ENCODE measurements around the gene QRICH2. TPM values are rescaled to one million over a fixed set of nuclear protein-coding genes. Genes with fewer than 3 reads are reported as not detected.

Gene QRICH2
- total and polyA plus RNA-seq, 2 donors from 2014 or later: 2.0 to 2.5 TPM

DNA sequence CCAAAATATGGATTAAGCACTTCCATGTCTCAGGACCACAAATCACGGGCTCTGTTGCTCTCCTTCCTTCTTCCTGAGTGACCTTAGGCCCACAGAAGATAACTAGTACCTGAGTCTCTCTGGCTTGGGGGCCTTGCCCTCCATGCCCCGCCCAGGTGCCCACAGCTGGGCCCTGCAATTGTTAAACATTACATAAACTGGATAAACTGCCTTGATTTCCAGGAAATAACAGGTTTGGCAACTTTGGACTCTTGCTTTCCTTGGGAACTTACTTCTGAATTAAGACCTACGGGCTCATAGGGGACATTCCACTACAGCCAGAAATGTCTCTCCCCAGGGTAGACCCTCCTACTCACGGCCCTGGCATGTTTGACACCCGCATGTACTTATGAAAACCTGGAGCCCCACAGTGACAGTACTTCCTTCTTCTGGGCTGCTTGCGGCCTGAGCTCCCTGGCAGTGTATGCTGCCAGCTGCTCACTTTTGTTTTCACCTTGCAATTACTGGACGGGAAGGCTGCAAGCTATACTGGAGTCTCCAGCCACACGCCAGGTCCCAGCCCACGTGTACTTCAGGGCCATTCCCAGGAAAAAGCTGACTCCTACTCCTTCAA lies 45.2 kb downstream of the QRICH2 start:
- DNase-seq: peak in 4 of 5 donors; percentile 69 to 91 (median 84)
- Histone ChIP-seq H3K27me3 (ENCODE audit: control insufficient read depth, insufficient read depth, low read length) (no peaks in the 10 kb centered on the region), H3K9ac (ENCODE audit: low read length in 3 of 3) (peak overlapping the region in 1 of 3 donors; percentile 10), H3K9me3 (ENCODE audit: control insufficient read depth in 2 of 3, insufficient read depth in 1 of 3, low read length in 3 of 3) (no peaks in the 10 kb centered on the region), H3K4me3 (ENCODE audit: low read length in 3 of 3) (peak overlapping the region in 1 of 3 donors; percentile 28), H3K27ac (ENCODE audit: low read depth in 2 of 2, low read length in 2 of 2) (peak overlapping the region; percentile 63 to 76), H3K4me1 (ENCODE audit: control insufficient read depth in 2 of 3, insufficient read depth in 2 of 3, low read depth in 1 of 3, low read length in 3 of 3) (peaks cover 9 to 30% (median 25%) of the 10 kb centered on the region in 3 donors), H3K36me3 (ENCODE audit: control insufficient read depth in 2 of 3, insufficient read depth in 3 of 3, low read length in 3 of 3) (no peaks in the 10 kb centered on the region)
- TF ChIP-seq CTCF (IDR thresholded peaks at IDR 0.05; ENCODE audit: borderline replicate concordance, extremely low read depth, insufficient read depth): no peak
- intact Hi-C loops (cut with DNase I): no loop called here
- no peak for FAIRE-seq

GRCh38 chr17:76261421-76262215 lies 46.5 kb downstream of the QRICH2 start:
- intact Hi-C loops (cut with DNase I): no loop called here
- H3K27me3 ChIP-seq (ENCODE audit: control insufficient read depth, insufficient read depth, low read length): no peaks in the 10 kb centered on the region
- H3K4me3 ChIP-seq (ENCODE audit: low read length in 3 of 3): no peak overlapping the region
- no peak for FAIRE-seq
- no peaks in the 10 kb centered on the region for H3K36me3 ChIP-seq (ENCODE audit: control insufficient read depth in 2 of 3, insufficient read depth in 3 of 3, low read length in 3 of 3)
- no peak for TF ChIP-seq CTCF (IDR thresholded peaks at IDR 0.05; ENCODE audit: borderline replicate concordance, extremely low read depth, insufficient read depth)
- peak in 1 of 5 donors; percentile 58 for DNase-seq
- no peak overlapping the region for H3K9ac ChIP-seq (ENCODE audit: low read length in 3 of 3)
- peak overlapping the region; percentile 18 to 76 for H3K27ac ChIP-seq (ENCODE audit: low read depth in 2 of 2, low read length in 2 of 2)
- peaks cover 8 to 23% (median 18%) of the 10 kb centered on the region in 3 donors for H3K4me1 ChIP-seq (ENCODE audit: control insufficient read depth in 2 of 3, insufficient read depth in 2 of 3, low read depth in 1 of 3, low read length in 3 of 3)
- no peaks in the 10 kb centered on the region for H3K9me3 ChIP-seq (ENCODE audit: control insufficient read depth in 2 of 3, insufficient read depth in 1 of 3, low read length in 3 of 3)

- TF ChIP-seq CTCF (IDR thresholded peaks at IDR 0.05; ENCODE audit: borderline replicate concordance, extremely low read depth, insufficient read depth): no peak
- Histone ChIP-seq H3K27ac (ENCODE audit: low read depth in 2 of 2, low read length in 2 of 2) (no peak overlapping the region), H3K4me3 (ENCODE audit: low read length in 3 of 3) (no peak overlapping the region), H3K36me3 (ENCODE audit: control insufficient read depth in 2 of 3, insufficient read depth in 3 of 3, low read length in 3 of 3) (no peaks in the 10 kb centered on the region), H3K9me3 (ENCODE audit: control insufficient read depth in 2 of 3, insufficient read depth in 1 of 3, low read length in 3 of 3) (no peaks in the 10 kb centered on the region), H3K4me1 (ENCODE audit: control insufficient read depth in 2 of 3, insufficient read depth in 2 of 3, low read depth in 1 of 3, low read length in 3 of 3) (peaks cover 8 to 19% (median 15%) of the 10 kb centered on the region in 3 donors), H3K9ac (ENCODE audit: low read length in 3 of 3) (no peak overlapping the region), H3K27me3 (ENCODE audit: control insufficient read depth, insufficient read depth, low read length) (no peaks in the 10 kb centered on the region)
- intact Hi-C loops (cut with DNase I): no loop called here
- FAIRE-seq (no peak), DNase-seq (no peak)
Measured at GRCh38 chr17:76260669-76261068, 47.4 kb downstream of the QRICH2 start.
